Stomach (tissue), 4 donors: ENCODE results near the gene OXLD1.

Experiments used
- EP300 ChIP-seq: sonication (generic); formaldehyde crosslinking; IDR thresholded peaks from one replicate; pipeline ENCODE4 v1.6.1; 2017; ENCODE audit warnings: antibody characterized with exemption
- POLR2AphosphoS5 ChIP-seq, 3 donors: sonication (generic); formaldehyde crosslinking; IDR thresholded peaks; one replicate each; pipeline ENCODE4 v1.6.1; 2016; ENCODE audit warnings: antibody characterized with exemption in 3 of 3

DNA sequence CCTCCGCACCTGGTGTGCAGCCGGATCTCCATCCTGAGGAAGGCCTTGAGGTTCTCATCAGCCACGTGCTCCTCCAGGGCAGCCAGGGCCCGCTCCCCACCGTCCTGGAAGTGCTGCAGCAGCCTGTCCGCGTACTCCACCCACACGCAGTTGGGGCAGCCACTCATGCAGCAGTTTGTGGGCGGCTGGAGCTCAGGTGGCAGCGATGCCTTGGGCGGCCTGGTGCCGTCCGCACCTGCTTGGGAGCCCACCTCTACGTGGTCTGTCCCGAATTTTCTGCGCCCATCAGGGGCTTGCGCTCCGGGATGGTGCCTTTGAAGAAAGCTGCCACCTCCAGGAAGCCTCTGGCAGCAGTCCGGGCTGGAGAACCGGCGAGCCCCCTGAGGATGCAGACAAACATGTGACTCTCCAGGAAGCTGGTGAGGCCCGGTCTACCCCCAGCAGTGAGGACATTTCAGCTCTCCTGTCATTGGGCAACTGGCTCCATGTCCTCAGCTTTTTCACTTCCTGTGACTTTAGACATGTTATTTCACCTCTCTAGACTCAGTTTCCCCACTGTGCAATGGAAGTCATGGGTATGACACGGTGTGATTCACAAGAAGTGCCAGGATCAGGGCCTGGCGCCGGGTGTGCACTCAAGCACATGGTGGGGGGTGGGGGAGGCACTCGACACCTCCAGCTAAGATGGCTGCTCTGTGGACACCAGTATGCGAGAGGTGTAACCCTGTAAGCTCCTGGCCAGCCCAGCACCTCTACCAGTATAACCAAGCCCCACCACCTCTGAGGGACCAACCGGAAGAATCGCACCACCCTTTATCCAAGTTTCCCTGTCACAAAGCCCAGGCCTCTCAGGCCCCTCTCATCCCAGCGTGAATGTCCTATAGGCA, 957 bp downstream of the OXLD1 start:
- TF ChIP-seq POLR2AphosphoS5 (IDR thresholded peaks at IDR 0.05) (no peak), EP300 (no peak)
